Prostate gland (tissue), 2 donors: ENCODE data around the gene ARHGDIG. TPM values are rescaled to one million over a fixed set of nuclear protein-coding genes. Genes with fewer than 3 reads are reported as not detected.

Source experiments
- DNase-seq: peaks from one replicate; pipeline ENCODE4 v3.0.0-alpha.2; 2019; ENCODE audit warnings: low spot score
- H3K27ac ChIP-seq, 2 donors: fragments of 200-600 bp; sonication (generic); 2 replicates each; pipeline ENCODE4 v1.5.1; 2017 to 2019
- H3K27me3 ChIP-seq: fragments of 200-600 bp; sonication (generic); replicated peaks from 2 replicates; pipeline ENCODE4 v1.5.1; 2019; ENCODE audit not compliant: insufficient read depth
- H3K36me3 ChIP-seq, 2 donors: fragments of 200-600 bp; sonication (generic); 1 replicate in 1 of 2; 2 replicates in 1 of 2; pipeline versions ENCODE4 v1.5.1 to v1.8.1; 2017 to 2019
- H3K4me1 ChIP-seq: fragments of 200-600 bp; sonication (generic); replicated peaks from 2 replicates; pipeline ENCODE4 v1.5.1; 2019
- H3K4me3 ChIP-seq, 2 donors: fragments of 200-600 bp; sonication (generic); 2 replicates each; pipeline ENCODE4 v1.5.1; 2017 to 2019
- H3K9me3 ChIP-seq: fragments of 200-600 bp; sonication (generic); 2 replicates; pipeline ENCODE4 v1.5.1; 2017
- POLR2A ChIP-seq: fragments of 450-650 bp; IDR thresholded peaks from one replicate; pipeline ENCODE4 v1.6.1; 2016; ENCODE audit warnings: antibody characterized with exemption, mild to moderate bottlenecking
- POLR2AphosphoS5 ChIP-seq: sonication (generic); formaldehyde crosslinking; IDR thresholded peaks from one replicate; pipeline ENCODE4 v1.6.1; 2017; ENCODE audit warnings: antibody characterized with exemption
- WGBS: methylation state at CpG from one replicate; pipeline ENCODE4 v1.1.5; 2018; 5-methylcytosine and 5-hydroxymethylcytosine counted together
- intact Hi-C: fragments of 100-400 bp; cut with DNase I; formaldehyde crosslinking; loops from one replicate; pipeline ENCODE4 v1.14.2; 2022
- total RNA-seq, 2 donors: library from RNA; depleted of rRNA; stranded (reverse); fragments of >200 nt; gene quantifications; one replicate each; pipeline ENCODE4 v1.1.0, GENCODE V29; 2016
- TF ChIP-seq, protein P1 (sequence below), 4 experiments: fragments of 200-600 bp in 2 of 4; fragments of 450-650 bp in 2 of 4; sonication (generic) in 2 of 4; IDR thresholded peaks; 1 replicate in 3 of 4; 2 replicates in 1 of 4; pipeline ENCODE4 v1.5.1; 2016 to 2019; ENCODE audit warnings: antibody characterized with exemption in 4 of 4, mild to moderate bottlenecking in 2 of 4, moderate library complexity in 2 of 4

Gene ARHGDIG
- total RNA-seq, 2 donors from 2014 or later = 0.41 to 7.0 TPM

GRCh38 chr16:291539-291938 is 11.1 kb downstream of the ARHGDIG start:
- WGBS = 96% methylated on average over 16 of the region's 17 CpGs
- Histone ChIP-seq H3K9me3 (no peaks in the 10 kb centered on the region), H3K36me3 (peaks cover 5 to 6% of the 10 kb centered on the region in 2 donors), H3K4me1 (no peaks in the 10 kb centered on the region), H3K27me3 (no peaks in the 10 kb centered on the region), H3K4me3 (no peak overlapping the region), H3K27ac (no peak overlapping the region)
- no peak for TF ChIP-seq POLR2AphosphoS5
- TF ChIP-seq, protein P1, sequence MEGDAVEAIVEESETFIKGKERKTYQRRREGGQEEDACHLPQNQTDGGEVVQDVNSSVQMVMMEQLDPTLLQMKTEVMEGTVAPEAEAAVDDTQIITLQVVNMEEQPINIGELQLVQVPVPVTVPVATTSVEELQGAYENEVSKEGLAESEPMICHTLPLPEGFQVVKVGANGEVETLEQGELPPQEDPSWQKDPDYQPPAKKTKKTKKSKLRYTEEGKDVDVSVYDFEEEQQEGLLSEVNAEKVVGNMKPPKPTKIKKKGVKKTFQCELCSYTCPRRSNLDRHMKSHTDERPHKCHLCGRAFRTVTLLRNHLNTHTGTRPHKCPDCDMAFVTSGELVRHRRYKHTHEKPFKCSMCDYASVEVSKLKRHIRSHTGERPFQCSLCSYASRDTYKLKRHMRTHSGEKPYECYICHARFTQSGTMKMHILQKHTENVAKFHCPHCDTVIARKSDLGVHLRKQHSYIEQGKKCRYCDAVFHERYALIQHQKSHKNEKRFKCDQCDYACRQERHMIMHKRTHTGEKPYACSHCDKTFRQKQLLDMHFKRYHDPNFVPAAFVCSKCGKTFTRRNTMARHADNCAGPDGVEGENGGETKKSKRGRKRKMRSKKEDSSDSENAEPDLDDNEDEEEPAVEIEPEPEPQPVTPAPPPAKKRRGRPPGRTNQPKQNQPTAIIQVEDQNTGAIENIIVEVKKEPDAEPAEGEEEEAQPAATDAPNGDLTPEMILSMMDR (IDR thresholded peaks at IDR 0.05) = no peak
- no peak for TF ChIP-seq POLR2A
- DNase-seq = no peak
- intact Hi-C loops = no loop called here

DNA sequence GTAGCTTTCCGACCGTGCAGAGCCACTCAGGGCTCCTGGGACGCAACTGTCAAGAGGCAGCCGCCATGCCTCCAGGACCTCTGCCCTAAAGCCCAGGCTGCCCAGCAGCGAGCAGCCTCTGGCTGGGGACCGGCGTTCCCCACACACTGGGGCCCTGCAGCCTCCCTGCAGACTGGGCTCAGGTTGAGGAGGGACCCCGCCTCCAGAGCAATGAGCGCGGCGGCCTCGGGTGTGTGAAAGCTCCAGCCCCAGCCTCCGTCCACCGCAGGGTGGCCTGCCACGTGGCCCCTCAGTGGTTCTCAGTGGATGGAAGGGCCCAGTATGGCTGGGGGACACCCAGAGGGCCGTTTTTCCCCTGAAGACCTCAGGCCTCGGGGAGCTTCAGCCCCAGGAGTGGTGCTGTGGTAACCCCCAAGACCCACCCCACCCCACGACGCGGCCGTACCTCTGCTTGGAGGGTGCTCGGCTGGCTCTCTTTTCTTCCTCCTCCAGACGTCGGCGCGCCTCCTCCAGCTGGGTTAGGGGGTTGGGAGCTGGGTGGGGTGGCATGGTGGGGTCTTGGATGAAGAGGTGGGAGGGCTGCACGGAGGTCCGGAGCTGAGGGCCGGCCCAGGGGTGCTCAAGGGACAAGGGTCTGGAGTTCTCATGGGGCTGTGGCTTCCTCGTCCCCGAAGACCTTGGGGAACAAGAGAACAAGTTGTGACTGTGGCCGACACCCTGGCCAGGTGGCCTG is 12.8 kb downstream of the ARHGDIG start:
- H3K27ac ChIP-seq = no peak overlapping the region
- H3K4me1 ChIP-seq = no peaks in the 10 kb centered on the region
- no peak for DNase-seq
- H3K9me3 ChIP-seq = no peaks in the 10 kb centered on the region
- H3K27me3 ChIP-seq = no peaks in the 10 kb centered on the region
- 91% methylated on average over 32 of the region's 32 CpGs for WGBS
- H3K36me3 ChIP-seq = peaks cover 5 to 6% of the 10 kb centered on the region in 2 donors
- intact Hi-C loops = no loop called here
- H3K4me3 ChIP-seq = no peak overlapping the region
- TF ChIP-seq, protein P1 (IDR thresholded peaks at IDR 0.05) = no peak
- TF ChIP-seq POLR2A (no peak), POLR2AphosphoS5 (no peak)

GRCh38 chr16:296276-296675 is 15.9 kb downstream of the ARHGDIG start:
- H3K27me3 ChIP-seq = no peaks in the 10 kb centered on the region
- no peak for TF ChIP-seq POLR2AphosphoS5
- TF ChIP-seq, protein P1 (IDR thresholded peaks at IDR 0.05) = no peak
- no peak for TF ChIP-seq POLR2A
- H3K27ac ChIP-seq = no peak overlapping the region
- H3K9me3 ChIP-seq = no peaks in the 10 kb centered on the region
- no peak overlapping the region for H3K4me3 ChIP-seq
- intact Hi-C loops = no loop called here
- DNase-seq = no peak
- 95% methylated on average over 7 of the region's 14 CpGs for WGBS
- H3K36me3 ChIP-seq = no peaks in the 10 kb centered on the region
- no peaks in the 10 kb centered on the region for H3K4me1 ChIP-seq

DNA sequence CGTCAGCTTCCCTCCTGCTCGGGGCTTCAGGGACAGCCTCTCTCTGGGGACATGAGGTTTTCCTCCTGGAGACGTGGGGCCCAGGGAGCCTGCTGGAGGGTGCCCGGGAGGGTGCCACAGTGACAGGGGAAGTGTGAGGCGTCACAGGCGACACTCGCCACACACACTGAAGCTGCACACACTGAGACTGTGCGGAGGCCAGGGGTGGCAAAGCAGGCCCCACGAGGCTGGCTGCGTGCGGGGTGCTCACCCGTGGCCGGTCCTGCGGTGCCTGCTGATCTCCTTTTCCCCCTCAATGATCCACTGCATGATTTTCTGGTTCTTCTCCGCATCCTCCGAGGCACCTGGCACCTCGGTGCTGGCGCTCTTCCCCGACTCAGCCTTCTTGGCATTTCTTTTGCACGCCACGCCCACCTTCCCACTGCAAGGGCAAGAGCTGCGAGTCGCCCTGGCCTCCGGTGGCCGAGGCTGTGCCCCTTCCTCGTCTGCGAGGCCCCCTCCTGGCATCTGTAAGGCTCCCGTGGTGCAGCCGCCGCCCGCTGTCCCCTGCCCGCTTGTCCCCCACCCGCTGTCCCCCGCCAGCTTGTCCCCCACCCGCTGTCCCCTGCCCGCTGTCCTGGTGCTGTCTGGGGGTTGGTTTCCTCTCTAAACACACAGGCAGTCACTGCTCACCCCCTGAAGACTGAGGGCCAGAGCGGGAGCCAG is 16.6 kb downstream of the ARHGDIG start:
- Histone ChIP-seq H3K9me3 (no peaks in the 10 kb centered on the region), H3K27me3 (no peaks in the 10 kb centered on the region), H3K36me3 (no peaks in the 10 kb centered on the region), H3K27ac (no peak overlapping the region), H3K4me3 (no peak overlapping the region), H3K4me1 (no peaks in the 10 kb centered on the region)
- intact Hi-C loops = no loop called here
- TF ChIP-seq POLR2A = no peak
- DNase-seq = no peak
- WGBS = 84% methylated on average over 37 of the region's 37 CpGs

DNA sequence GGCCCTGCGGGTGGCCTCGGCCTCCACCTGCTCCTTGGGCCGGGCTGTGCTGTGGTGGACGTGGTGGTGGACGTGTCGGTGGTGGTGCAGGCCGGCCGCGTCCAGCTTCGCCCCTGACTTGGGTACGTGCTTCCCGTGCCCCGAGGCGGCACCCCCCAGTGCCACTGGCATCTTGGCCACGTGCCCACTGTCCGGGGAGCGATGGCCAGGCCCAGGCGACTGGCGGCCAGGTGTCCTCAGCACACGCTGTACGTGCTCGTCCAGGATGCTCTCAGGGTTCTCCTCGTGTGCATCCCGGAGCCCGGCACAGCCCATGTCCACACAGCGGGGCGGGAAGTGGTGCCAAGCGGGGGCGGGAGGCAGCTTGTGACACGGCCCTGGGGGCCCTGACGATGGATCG is 17.4 kb downstream of the ARHGDIG start:
- intact Hi-C loops = no loop called here
- no peaks in the 10 kb centered on the region for H3K9me3 ChIP-seq
- 93% methylated on average over 26 of the region's 32 CpGs for WGBS
- no peaks in the 10 kb centered on the region for H3K4me1 ChIP-seq
- H3K36me3 ChIP-seq = no peaks in the 10 kb centered on the region
- DNase-seq = no peak
- no peaks in the 10 kb centered on the region for H3K27me3 ChIP-seq
- TF ChIP-seq POLR2AphosphoS5 (no peak), POLR2A (no peak)
- TF ChIP-seq, protein P1 (IDR thresholded peaks at IDR 0.05) = no peak
- H3K4me3 ChIP-seq = no peak overlapping the region
- no peak overlapping the region for H3K27ac ChIP-seq
